Measurements from ENCODE around the gene KLHL24.

Gene KLHL24

GRCh38 chr3:183728204-183728603 lies 92.8 kb downstream of the KLHL24 start:
- TF ChIP-seq CTCF (conservative IDR thresholded peaks at IDR 0.05) (no peak), ZFX (IDR thresholded peaks at IDR 0.05) (no peak)
- no peak overlapping the region for H3K27ac ChIP-seq

GRCh38 chr3:183730361-183730760 lies 94.9 kb downstream of the KLHL24 start:
- TF ChIP-seq ZFX (IDR thresholded peaks at IDR 0.05) (no peak), CTCF (conservative IDR thresholded peaks at IDR 0.05) (no peak)
- H3K27ac ChIP-seq: no peak overlapping the region

- no peak overlapping the region for H3K27ac ChIP-seq
- TF ChIP-seq CTCF (conservative IDR thresholded peaks at IDR 0.05) (no peak), ZFX (IDR thresholded peaks at IDR 0.05) (no peak)
These were observed 96.2 kb downstream of the KLHL24 start for GRCh38 chr3:183731611-183732010.

GRCh38 chr3:183733553-183733952 lies 98.1 kb downstream of the KLHL24 start:
- TF ChIP-seq CTCF (conservative IDR thresholded peaks at IDR 0.05): no peak
- no peak for TF ChIP-seq ZFX (IDR thresholded peaks at IDR 0.05)
- H3K27ac ChIP-seq: no peak overlapping the region
